ENCODE measurements around the gene DNLZ. TPM values are rescaled to one million over a fixed set of nuclear protein-coding genes. Genes with fewer than 3 reads are reported as not detected.

Gene DNLZ
- polyA plus RNA-seq, 4 donors, result 5.6 to 13.9 (median 8.0) TPM

Other genes starting within 250 kb of the DNLZ start
- gene TMEM250, start 244.9 kb downstream of the DNLZ start, polyA plus RNA-seq (ENCODE audit: insufficient read length in 4 of 4), result 10 to 100 TPM; 16.7 to 23.5 (median 18.3) TPM
- gene LHX3, start 158.6 kb downstream of the DNLZ start, polyA plus RNA-seq (ENCODE audit: insufficient read length in 4 of 4), result not detected
- gene QSOX2, start 117.9 kb downstream of the DNLZ start, polyA plus RNA-seq (ENCODE audit: insufficient read length in 4 of 4), result 10 to 100 TPM; 16.3 to 17.5 (median 16.6) TPM
- gene CCDC187, start 59.6 kb downstream of the DNLZ start, polyA plus RNA-seq (ENCODE audit: insufficient read length in 4 of 4), result 1 to 10 TPM; 1.8 to 3.3 (median 2.2) TPM
- gene GPSM1, start 36.2 kb downstream of the DNLZ start, polyA plus RNA-seq (ENCODE audit: insufficient read length in 4 of 4), result 10 to 100 TPM; 30.6 to 42.3 (median 32.0) TPM
- gene CARD9, start 9.9 kb upstream of the DNLZ start, polyA plus RNA-seq (ENCODE audit: insufficient read length in 4 of 4), result 1 to 10 TPM; 1.6 to 2.7 (median 2.3) TPM
- 10 to 100 TPM; 10.6 to 12.9 (median 10.8) TPM for gene SNAPC4, start 36.4 kb upstream of the DNLZ start, polyA plus RNA-seq (ENCODE audit: insufficient read length in 4 of 4)
- gene ENTR1, start 46.9 kb upstream of the DNLZ start, polyA plus RNA-seq (ENCODE audit: insufficient read length in 4 of 4), result 10 to 100 TPM; 43.2 to 52.0 (median 47.3) TPM
- gene PMPCA, start 46.9 kb upstream of the DNLZ start, polyA plus RNA-seq (ENCODE audit: insufficient read length in 4 of 4), result 10 to 100 TPM; 56.5 to 66.0 (median 62.6) TPM
- gene INPP5E, start 76.1 kb upstream of the DNLZ start, polyA plus RNA-seq (ENCODE audit: insufficient read length in 4 of 4), result 10 to 100 TPM; 12.8 to 18.1 (median 13.8) TPM
- 10 to 100 TPM; 55.1 to 68.6 (median 62.3) TPM for gene SEC16A, start 119.3 kb upstream of the DNLZ start, polyA plus RNA-seq (ENCODE audit: insufficient read length in 4 of 4)
- gene NOTCH1, start 182.3 kb upstream of the DNLZ start, polyA plus RNA-seq (ENCODE audit: insufficient read length in 4 of 4), result 10 to 100 TPM; 25.4 to 41.4 (median 29.5) TPM